Measurements from ENCODE around the gene CDC42BPB.

DNA sequence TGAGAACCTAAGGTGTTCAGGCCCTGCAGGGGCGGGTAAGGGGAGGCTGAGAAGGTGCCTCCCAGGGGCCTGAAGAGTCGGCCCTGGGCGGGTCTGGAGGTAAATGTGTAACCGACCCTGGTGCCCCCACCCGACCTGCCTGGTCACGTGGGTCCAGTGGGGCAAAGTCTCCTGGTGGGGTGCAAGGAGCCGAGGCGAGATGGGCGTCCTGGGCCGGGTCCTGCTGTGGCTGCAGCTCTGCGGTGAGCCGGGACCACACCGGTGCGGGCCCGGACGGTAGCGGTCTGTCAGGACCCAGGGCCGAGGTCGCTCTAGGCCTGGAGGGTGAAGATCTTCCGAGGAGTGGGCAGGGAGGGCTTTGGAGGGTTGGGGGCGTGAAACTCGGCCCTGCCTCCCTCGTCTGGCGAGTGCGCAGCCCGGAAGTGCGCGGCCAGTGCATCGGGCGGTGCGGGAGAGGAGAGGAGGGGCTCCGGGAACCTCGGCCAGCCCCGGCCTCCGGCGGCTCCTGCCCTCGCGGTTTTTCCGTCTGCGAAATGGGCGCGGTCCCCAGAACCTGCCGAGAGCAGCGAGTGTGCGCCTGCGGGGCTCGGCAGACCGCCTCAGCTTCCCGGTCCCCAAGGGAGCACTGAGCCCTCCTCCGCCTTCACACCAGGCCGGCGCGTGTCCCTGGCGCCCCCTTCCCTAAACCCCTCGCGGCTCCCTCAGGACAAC, 134.7 kb downstream of the CDC42BPB start, which contains the start of gene AMN:
- TF ChIP-seq CTCF (tag by site-specific recombination; IDR thresholded peaks at IDR 0.05) (no peak), ZBTB20 (tag by site-specific recombination; IDR thresholded peaks at IDR 0.05) (no peak), ZNF654 (tag by site-specific recombination; IDR thresholded peaks at IDR 0.05; ENCODE audit: low read depth) (no peak), WT1 (tag by site-specific recombination; IDR thresholded peaks at IDR 0.05) (no peak), ZNF223 (tag by site-specific recombination; IDR thresholded peaks at IDR 0.05) (no peak), ZNF280C (tag by site-specific recombination; IDR thresholded peaks at IDR 0.05) (no peak), ZXDB (tag by site-specific recombination; IDR thresholded peaks at IDR 0.05) (no peak), ZNF639 (tag by site-specific recombination; IDR thresholded peaks at IDR 0.05) (no peak), ZNF707 (tag by site-specific recombination; IDR thresholded peaks at IDR 0.05) (no peak), SP2 (tag by site-specific recombination; IDR thresholded peaks at IDR 0.05) (no peak), ZNF580 (tag by site-specific recombination; IDR thresholded peaks at IDR 0.05) (no peak), TCF7L2 (IDR thresholded peaks at IDR 0.05; ENCODE audit: borderline replicate concordance, low read depth, low read length) (no peak), ZNF18 (tag by site-specific recombination; IDR thresholded peaks at IDR 0.05) (no peak)
- TF ChIP-seq, protein P1, sequence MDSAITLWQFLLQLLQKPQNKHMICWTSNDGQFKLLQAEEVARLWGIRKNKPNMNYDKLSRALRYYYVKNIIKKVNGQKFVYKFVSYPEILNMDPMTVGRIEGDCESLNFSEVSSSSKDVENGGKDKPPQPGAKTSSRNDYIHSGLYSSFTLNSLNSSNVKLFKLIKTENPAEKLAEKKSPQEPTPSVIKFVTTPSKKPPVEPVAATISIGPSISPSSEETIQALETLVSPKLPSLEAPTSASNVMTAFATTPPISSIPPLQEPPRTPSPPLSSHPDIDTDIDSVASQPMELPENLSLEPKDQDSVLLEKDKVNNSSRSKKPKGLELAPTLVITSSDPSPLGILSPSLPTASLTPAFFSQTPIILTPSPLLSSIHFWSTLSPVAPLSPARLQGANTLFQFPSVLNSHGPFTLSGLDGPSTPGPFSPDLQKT (IDR thresholded peaks at IDR 0.05; ENCODE audit: borderline replicate concordance, low read depth, low read length), result no peak
